Liver (tissue), 3 donors: ENCODE measurements around the gene POLR2L.

Experiments used
- CTCF ChIP-seq: fragments of 150-350 bp; IDR thresholded peaks from 2 replicates; pipeline ENCODE4 v1.5.1; 2017; ENCODE audit warnings: improper control_type of control experiment, low read depth, low read length; ENCODE audit not compliant: missing input control
- EGR1 ChIP-seq, 2 donors: IDR thresholded peaks; 2 replicates each; pipeline ENCODE4 v1.6.1; 2016 to 2018; ENCODE audit warnings: antibody characterized with exemption in 2 of 2, low read depth in 2 of 2
- GABPA ChIP-seq, 2 donors: IDR thresholded peaks in 1 of 2; conservative IDR thresholded peaks in 1 of 2; 2 replicates each; pipeline ENCODE4 v1.6.1; 2016; ENCODE audit warnings: antibody characterized with exemption in 2 of 2, mild to moderate bottlenecking in 1 of 2, moderate library complexity in 1 of 2
- JUND ChIP-seq, 2 donors: IDR thresholded peaks; 2 replicates each; pipeline ENCODE4 v1.6.1; 2016; ENCODE audit warnings: antibody characterized with exemption in 2 of 2
- RAD21 ChIP-seq, 2 donors: IDR thresholded peaks; 2 replicates each; pipeline ENCODE4 v1.6.1; 2016; ENCODE audit warnings: antibody characterized with exemption in 2 of 2, mild to moderate bottlenecking in 2 of 2
- RXRA ChIP-seq, 2 donors: IDR thresholded peaks; 2 replicates each; pipeline ENCODE4 v1.6.1; 2017 to 2018; ENCODE audit warnings: antibody characterized with exemption in 2 of 2, mild to moderate bottlenecking in 1 of 2
- TAF1 ChIP-seq: conservative IDR thresholded peaks from 2 replicates; pipeline ENCODE4 v1.6.1; 2016; ENCODE audit warnings: antibody characterized with exemption, mild to moderate bottlenecking
- TF ChIP-seq, protein P1 (sequence below): IDR thresholded peaks from 2 replicates; pipeline ENCODE4 v1.6.1; 2016; ENCODE audit warnings: antibody characterized with exemption
- TF ChIP-seq, protein P2 (sequence below): IDR thresholded peaks from 2 replicates; pipeline ENCODE4 v1.6.1; 2016; ENCODE audit warnings: antibody characterized with exemption
- TF ChIP-seq, protein P3 (sequence below): IDR thresholded peaks from 2 replicates; pipeline ENCODE4 v1.6.1; 2016; ENCODE audit warnings: antibody characterized with exemption
- donor health status: healthy.
- donor health status: healthy.

GRCh38 chr11:804599-804964, 37.7 kb downstream of the POLR2L start:
- TF ChIP-seq RXRA (IDR thresholded peaks at IDR 0.05) (no peak), CTCF (no peak), TAF1 (no peak), RAD21 (IDR thresholded peaks at IDR 0.05) (no peak), JUND (IDR thresholded peaks at IDR 0.05) (no peak), EGR1 (IDR thresholded peaks at IDR 0.05; ENCODE audit: low read depth in 2 of 2) (no peak), GABPA (IDR thresholded peaks at IDR 0.05 in 1 of 2, conservative IDR thresholded peaks at IDR 0.05 in 1 of 2) (no peak)
- TF ChIP-seq, protein P1, sequence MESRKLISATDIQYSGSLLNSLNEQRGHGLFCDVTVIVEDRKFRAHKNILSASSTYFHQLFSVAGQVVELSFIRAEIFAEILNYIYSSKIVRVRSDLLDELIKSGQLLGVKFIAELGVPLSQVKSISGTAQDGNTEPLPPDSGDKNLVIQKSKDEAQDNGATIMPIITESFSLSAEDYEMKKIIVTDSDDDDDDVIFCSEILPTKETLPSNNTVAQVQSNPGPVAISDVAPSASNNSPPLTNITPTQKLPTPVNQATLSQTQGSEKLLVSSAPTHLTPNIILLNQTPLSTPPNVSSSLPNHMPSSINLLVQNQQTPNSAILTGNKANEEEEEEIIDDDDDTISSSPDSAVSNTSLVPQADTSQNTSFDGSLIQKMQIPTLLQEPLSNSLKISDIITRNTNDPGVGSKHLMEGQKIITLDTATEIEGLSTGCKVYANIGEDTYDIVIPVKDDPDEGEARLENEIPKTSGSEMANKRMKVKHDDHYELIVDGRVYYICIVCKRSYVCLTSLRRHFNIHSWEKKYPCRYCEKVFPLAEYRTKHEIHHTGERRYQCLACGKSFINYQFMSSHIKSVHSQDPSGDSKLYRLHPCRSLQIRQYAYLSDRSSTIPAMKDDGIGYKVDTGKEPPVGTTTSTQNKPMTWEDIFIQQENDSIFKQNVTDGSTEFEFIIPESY = no peak
- TF ChIP-seq, protein P2, sequence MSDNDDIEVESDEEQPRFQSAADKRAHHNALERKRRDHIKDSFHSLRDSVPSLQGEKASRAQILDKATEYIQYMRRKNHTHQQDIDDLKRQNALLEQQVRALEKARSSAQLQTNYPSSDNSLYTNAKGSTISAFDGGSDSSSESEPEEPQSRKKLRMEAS = no peak
- TF ChIP-seq, protein P3, sequence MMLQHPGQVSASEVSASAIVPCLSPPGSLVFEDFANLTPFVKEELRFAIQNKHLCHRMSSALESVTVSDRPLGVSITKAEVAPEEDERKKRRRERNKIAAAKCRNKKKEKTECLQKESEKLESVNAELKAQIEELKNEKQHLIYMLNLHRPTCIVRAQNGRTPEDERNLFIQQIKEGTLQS = no peak
